HepG2 (cell line): ENCODE measurements around the gene STRN3. TPM values are rescaled to one million over a fixed set of nuclear protein-coding genes. Genes with fewer than 3 reads are reported as not detected.
A peak's percentile ranks its signal among the peaks of the same experiment; 100 is the strongest.

Source experiments
- ETV5 ChIP-seq: IDR thresholded peaks from 2 replicates; pipeline ENCODE4 v1.6.1; 2018; ENCODE audit warnings: missing biosample characterization, missing genetic modification reagents, inconsistent platforms, borderline replicate concordance
- FOXA1 ChIP-seq, 2 experiments: fragments of 450-650 bp in 1 of 2; sonication (generic) in 1 of 2; formaldehyde crosslinking in 1 of 2; IDR thresholded peaks; 2 replicates each; pipeline versions ENCODE4 v1.4.0 to v1.6.1; 2016 to 2020; ENCODE audit warnings: missing genetic modification reagents in 1 of 2
- HNF1A ChIP-seq, 2 experiments: sonication (generic) in 1 of 2; formaldehyde crosslinking in 1 of 2; IDR thresholded peaks; 2 replicates each; pipeline versions ENCODE4 v1.4.0 to v1.6.1; 2016 to 2020; ENCODE audit warnings: borderline replicate concordance in 1 of 2, low read depth in 1 of 2, mild to moderate bottlenecking in 1 of 2, missing genetic modification reagents in 1 of 2
- HOXA5 ChIP-seq: sonication (generic); formaldehyde crosslinking; IDR thresholded peaks from 2 replicates; pipeline ENCODE4 v1.4.0; 2020; ENCODE audit warnings: missing genetic modification reagents
- ISX ChIP-seq: sonication (generic); formaldehyde crosslinking; conservative IDR thresholded peaks from 2 replicates; pipeline ENCODE4 v1.5.0; 2020; ENCODE audit warnings: missing genetic modification reagents
- MAZ ChIP-seq, 2 experiments: sonication (generic) in 1 of 2; formaldehyde crosslinking in 1 of 2; IDR thresholded peaks; 2 replicates each; pipeline versions ENCODE4 v1.5.0 to v1.6.1; 2012 to 2020; ENCODE audit warnings: low read depth in 2 of 2, mild to moderate bottlenecking in 2 of 2, borderline replicate concordance in 1 of 2, improper control_type of control experiment in 1 of 2, low read length in 1 of 2, missing genetic modification reagents in 1 of 2, moderate library complexity in 1 of 2
- SOX13 ChIP-seq, 3 experiments: fragments of 450-650 bp in 1 of 3; sonication (generic) in 1 of 3; formaldehyde crosslinking in 1 of 3; IDR thresholded peaks in 2 of 3; conservative IDR thresholded peaks in 1 of 3; 2 replicates each; pipeline versions ENCODE4 v1.5.0 to v1.6.1; 2016 to 2020; ENCODE audit warnings: antibody characterized with exemption in 1 of 3, mild to moderate bottlenecking in 1 of 3, missing compliant biosample characterization in 1 of 3, missing genetic modification reagents in 1 of 3, moderate library complexity in 1 of 3
- TRAFD1 ChIP-seq: sonication (generic); formaldehyde crosslinking; IDR thresholded peaks from 2 replicates; pipeline ENCODE4 v1.5.1; 2020; ENCODE audit warnings: missing genetic modification reagents, mild to moderate bottlenecking, borderline replicate concordance
- ZBTB43 ChIP-seq: sonication (generic); formaldehyde crosslinking; conservative IDR thresholded peaks from 2 replicates; pipeline ENCODE4 v1.4.0; 2020; ENCODE audit warnings: missing genetic modification reagents
- ZNF160 ChIP-seq: sonication (generic); formaldehyde crosslinking; IDR thresholded peaks from 2 replicates; pipeline ENCODE4 v1.8.0; 2022; ENCODE audit warnings: mild to moderate bottlenecking, inconsistent platforms, missing genetic modification reagents
- ZNF232 ChIP-seq: sonication (generic); formaldehyde crosslinking; IDR thresholded peaks from 2 replicates; pipeline ENCODE4 v1.4.0; 2020; ENCODE audit warnings: missing genetic modification reagents, borderline replicate concordance
- ZNF598 ChIP-seq: sonication (generic); formaldehyde crosslinking; IDR thresholded peaks from 2 replicates; pipeline ENCODE4 v1.5.1; 2020; ENCODE audit warnings: mild to moderate bottlenecking, missing genetic modification reagents, borderline replicate concordance
- ZNF687 ChIP-seq: sonication (generic); formaldehyde crosslinking; IDR thresholded peaks from 2 replicates; pipeline ENCODE4 v1.5.1; 2020; ENCODE audit warnings: mild to moderate bottlenecking, missing genetic modification reagents, moderate library complexity
- polyA plus RNA-seq, 8 experiments: library from polyadenylated mRNA; depleted of rRNA in 3 of 8; stranded (reverse) in 7 of 8; unstranded in 1 of 8; fragments of >200 nt; fragmentation: Illumina TruSeq in 4 of 8; extraction: Trizol in 4 of 8; gene quantifications; 2 replicates each; pipeline versions ENCODE4 v1.2.1 to v1.2.3, GENCODE V29; 2011 to 2016; ENCODE audit warnings: low read depth in 4 of 8, missing spikeins in 1 of 8, mixed read lengths in 1 of 8; ENCODE audit not compliant: insufficient read depth in 1 of 8
- total RNA-seq, 5 experiments: library from RNA; depleted of rRNA; stranded (reverse); fragments of >200 nt; fragmentation: Illumina TruSeq; extraction: Trizol; gene quantifications; 2 replicates each; pipeline ENCODE4 v1.2.3, GENCODE V29; 2016; ENCODE audit warnings: low read depth in 1 of 5
- TF ChIP-seq, protein P1 (sequence below): sonication (generic); formaldehyde crosslinking; IDR thresholded peaks from 2 replicates; pipeline ENCODE4 v1.4.0; 2020; ENCODE audit warnings: mild to moderate bottlenecking, missing genetic modification reagents
- TF ChIP-seq, protein P2 (sequence below): IDR thresholded peaks from 2 replicates; pipeline ENCODE4 v1.6.1; 2016; ENCODE audit warnings: low read depth, borderline replicate concordance

STRN3 gene
- total and polyA plus RNA-seq, 2 of the 13 experiments (the other 11 are each of a cell fraction or from before 2014, with no cell fraction given) = 49.4 to 123 TPM

- no peak for TF ChIP-seq FOXA1 (IDR thresholded peaks at IDR 0.05)
- TF ChIP-seq FOXA1 (CRISPR knock-in tag; IDR thresholded peaks at IDR 0.05) = no peak
- no peak for TF ChIP-seq ZBTB43 (CRISPR knock-in tag)
- 0 out of 2 replicates have a peak, but pooled peaks have one; percentile 29 for TF ChIP-seq SOX13 (IDR thresholded peaks at IDR 0.05)
- peak in 1 of 2 experiments; percentile 22; a peak in 1 of 4 replicates for TF ChIP-seq SOX13 (CRISPR knock-in tag; conservative IDR thresholded peaks at IDR 0.05 in 1 of 2, IDR thresholded peaks at IDR 0.05 in 1 of 2)
- TF ChIP-seq, protein P1, sequence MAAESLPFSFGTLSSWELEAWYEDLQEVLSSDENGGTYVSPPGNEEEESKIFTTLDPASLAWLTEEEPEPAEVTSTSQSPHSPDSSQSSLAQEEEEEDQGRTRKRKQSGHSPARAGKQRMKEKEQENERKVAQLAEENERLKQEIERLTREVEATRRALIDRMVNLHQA (CRISPR knock-in tag) = no peak
- no peak for TF ChIP-seq TRAFD1 (CRISPR knock-in tag)
- no peak for TF ChIP-seq ZNF160 (CRISPR knock-in tag)
- no peak for TF ChIP-seq HOXA5 (CRISPR knock-in tag)
- peak; percentile 24; the same call in 1 of the 2 replicates for TF ChIP-seq ZNF232 (CRISPR knock-in tag)
- TF ChIP-seq, protein P2, sequence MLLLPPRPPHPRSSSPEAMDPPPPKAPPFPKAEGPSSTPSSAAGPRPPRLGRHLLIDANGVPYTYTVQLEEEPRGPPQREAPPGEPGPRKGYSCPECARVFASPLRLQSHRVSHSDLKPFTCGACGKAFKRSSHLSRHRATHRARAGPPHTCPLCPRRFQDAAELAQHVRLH = no peak
- TF ChIP-seq MAZ (IDR thresholded peaks at IDR 0.05; ENCODE audit: borderline replicate concordance, low read depth, low read length) = no peak
- TF ChIP-seq MAZ (CRISPR knock-in tag; IDR thresholded peaks at IDR 0.05; ENCODE audit: low read depth) = no peak
- no peak for TF ChIP-seq ISX (CRISPR knock-in tag)
- TF ChIP-seq HNF1A (IDR thresholded peaks at IDR 0.05; ENCODE audit: low read depth) = peak; percentile 88
- peak; percentile 95; the same call in 1 of the 2 replicates for TF ChIP-seq HNF1A (CRISPR knock-in tag; IDR thresholded peaks at IDR 0.05; ENCODE audit: borderline replicate concordance)
- no peak for TF ChIP-seq ETV5 (CRISPR knock-in tag)
- no peak for TF ChIP-seq ZNF598 (CRISPR knock-in tag)
- no peak for TF ChIP-seq ZNF687
Observed at GRCh38 chr14:30980980-30981379, 45.2 kb downstream of the STRN3 start (continued).
